HG03139 (cell line): ENCODE results near the gene PCBP3.

Experiments
- ATAC-seq: cut with Tn5 transposase; IDR thresholded peaks from one replicate; pipeline ENCODE4 v1.9.1; 2021; ENCODE audit not compliant: unreplicated experiment

Gene PCBP3

GRCh38 chr21:45723049-45723958 is 79.8 kb downstream of the PCBP3 start:
- ATAC-seq, result no peak

DNA sequence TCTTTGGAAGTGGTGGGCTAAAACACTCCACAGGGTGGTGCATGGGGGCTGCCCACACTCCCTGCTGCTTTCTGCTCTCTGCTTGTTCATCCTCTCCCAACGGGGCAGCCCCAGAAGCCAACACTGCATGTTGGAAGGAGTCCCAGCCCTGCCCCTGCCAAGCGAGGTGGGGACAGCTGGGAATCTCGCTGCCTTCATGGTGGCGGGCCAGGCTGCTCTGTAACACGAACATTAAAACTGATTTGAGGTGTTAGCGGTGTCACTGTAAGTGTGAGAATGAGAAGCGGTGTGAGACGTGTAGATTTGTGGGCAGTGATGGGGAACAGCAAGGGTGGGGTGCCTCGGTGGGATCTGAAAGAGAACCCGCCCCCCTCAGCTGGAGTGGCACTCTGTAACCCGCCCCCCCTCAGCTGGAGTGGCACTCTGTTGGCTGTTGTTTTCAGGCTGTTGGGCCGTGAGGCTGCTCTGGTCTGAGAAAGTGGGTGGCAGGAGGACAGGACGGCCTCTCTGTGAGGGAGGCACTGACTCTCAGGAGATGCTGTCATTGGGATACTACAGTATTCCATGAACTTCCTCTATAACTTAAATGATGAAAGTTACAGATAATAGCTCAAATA is 80.9 kb downstream of the PCBP3 start:
- no peak for ATAC-seq

DNA sequence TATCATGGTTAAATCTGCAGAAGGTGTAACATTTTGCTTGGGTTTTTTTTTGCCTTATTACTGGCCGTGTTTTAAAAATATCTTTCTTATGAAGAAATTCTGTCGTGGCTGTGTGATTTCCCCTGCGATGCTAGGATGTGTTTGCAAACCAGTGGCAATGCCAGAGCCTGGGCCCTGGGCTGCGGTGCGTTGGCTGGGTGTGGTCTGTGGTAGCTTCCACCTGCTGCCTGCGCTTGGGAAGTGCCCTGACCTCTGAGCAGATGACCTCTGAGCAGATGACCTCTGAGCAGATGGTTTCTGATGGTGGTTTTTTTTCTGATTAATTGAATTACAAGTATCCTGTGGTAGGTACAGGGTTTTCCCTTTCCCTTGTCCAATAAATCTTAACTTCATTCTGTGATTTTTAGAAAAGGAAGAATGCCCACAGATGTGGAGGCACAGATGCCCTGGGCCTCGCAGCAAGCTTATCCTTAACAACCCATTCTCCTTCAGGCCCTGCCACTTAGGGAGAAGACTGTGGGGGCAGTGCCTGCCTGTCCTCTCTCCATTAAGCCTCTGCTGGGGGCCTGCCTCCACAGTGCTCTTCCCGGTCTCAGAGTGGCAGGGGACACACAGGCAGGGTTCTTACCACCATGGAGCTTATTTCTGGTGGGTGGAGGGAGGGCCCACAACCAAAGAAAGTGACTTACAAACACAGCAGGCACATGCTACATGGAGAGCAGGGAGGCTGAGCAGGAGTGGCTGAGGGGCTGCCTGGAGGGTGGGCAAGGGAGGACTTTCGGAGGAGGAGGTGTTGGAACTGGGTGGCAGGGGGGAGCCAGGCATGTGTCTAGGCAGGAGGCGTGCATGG is 81.7 kb downstream of the PCBP3 start:
- ATAC-seq, result no peak

DNA sequence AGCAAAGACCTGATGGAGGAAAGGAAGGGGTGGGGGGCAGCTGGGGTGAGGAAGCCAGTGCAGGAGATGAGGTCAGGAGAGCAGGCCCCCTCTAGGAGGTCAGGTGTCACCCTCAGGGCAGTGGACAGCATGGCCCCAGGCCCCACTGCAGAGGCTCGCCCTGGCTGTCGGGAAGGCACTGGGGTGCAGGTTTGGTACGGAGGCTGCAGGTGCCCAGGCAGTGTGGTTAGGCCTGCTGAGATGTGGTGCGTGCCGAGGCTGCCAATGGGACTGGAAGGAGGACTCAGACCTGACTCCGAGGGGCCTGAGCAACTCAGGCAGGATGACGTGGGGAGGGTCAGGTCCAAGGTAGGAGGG is 82.3 kb downstream of the PCBP3 start:
- ATAC-seq, result no peak

DNA sequence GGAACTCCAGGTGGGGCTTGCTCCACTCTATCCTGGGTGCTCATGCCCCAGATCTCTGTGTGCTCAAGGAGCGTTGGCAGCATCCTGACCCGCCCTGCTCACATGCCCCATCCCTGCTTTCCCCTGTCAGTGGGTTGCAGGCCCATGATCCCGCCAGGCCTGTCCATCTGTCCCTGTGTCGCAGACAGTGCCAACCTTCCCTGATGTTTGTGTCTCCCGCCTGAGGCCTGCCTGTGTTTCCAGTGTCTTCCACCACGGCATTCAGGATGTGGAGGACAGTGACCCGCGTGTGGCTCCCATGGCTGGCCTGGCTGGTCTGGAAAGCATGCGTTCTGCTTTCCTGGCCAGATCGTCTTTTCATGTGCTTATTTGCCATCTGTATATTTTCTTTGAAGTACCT is 82.9 kb downstream of the PCBP3 start:
- ATAC-seq, result no peak

DNA sequence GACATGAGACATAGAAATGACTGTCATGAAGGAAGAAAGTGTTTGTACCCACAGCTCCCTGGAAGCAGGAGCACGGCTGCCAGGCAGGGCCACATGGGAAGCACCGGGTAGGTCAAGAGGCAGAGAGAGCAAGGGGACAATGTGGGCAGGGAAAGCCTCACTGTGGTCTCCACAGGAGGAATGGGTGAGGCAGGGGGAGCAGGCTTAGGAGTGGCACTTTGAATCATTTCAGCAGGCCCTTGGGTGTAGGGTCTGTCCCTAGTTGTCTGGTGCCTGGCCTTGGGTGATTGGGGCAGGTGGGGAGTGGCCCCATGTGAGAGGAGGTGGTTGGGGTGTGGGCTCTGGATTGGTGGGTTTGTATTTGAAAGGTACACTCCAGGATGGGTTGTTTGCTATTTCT is 83.9 kb downstream of the PCBP3 start:
- ATAC-seq, result no peak

- no peak for ATAC-seq
Measured at GRCh38 chr21:45735259-45736000, 91.9 kb downstream of the PCBP3 start.

GRCh38 chr21:45736042-45736689 is 92.6 kb downstream of the PCBP3 start:
- ATAC-seq, result no peak

GRCh38 chr21:45736690-45737484 is 93.4 kb downstream of the PCBP3 start:
- no peak for ATAC-seq

- ATAC-seq, result no peak
Measured at GRCh38 chr21:45737485-45738166, 94.1 kb downstream of the PCBP3 start.

DNA sequence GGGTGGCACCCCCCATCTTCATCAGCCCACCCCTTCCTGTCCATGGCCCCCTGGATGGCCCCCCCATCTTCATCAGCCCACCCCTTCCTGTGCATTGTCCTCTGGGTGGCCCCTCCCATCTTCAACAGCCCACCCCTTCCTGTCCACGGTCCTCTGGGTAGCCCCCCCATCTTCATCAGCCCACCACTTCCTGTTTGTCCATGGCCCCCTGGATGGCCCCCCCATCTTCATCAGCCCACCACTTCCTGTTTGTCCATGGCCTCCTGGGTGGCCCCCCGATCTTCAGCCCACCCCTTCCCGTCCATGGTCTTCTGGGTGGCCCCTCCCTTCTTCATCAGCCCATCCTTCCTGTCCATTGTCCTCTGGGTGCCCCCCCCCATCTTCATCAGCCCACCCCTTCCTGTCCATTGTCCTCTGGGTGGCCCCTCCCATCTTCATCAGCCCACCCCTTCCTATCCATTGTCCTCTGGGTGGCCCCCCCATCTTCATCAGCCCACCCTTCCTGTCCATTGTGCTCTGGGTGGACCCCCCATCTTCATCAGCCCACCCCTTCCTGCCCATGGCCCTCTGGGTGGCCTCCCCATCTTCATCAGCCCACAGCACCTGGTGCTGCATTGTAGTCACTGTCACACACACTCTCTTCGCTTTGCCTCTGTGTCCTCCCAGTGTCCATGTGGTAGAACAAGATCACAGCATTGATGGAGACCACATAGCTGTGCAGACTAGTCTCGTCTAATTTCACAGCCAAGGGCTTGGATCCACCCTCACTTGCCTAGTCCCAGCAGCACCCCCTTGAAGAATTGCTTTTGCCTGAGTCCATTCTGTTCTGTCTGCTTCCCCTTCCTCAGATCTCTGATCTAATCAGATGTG is 95.9 kb downstream of the PCBP3 start:
- no peak for ATAC-seq

GRCh38 chr21:45740088-45740440 is 96.5 kb downstream of the PCBP3 start:
- no peak for ATAC-seq

DNA sequence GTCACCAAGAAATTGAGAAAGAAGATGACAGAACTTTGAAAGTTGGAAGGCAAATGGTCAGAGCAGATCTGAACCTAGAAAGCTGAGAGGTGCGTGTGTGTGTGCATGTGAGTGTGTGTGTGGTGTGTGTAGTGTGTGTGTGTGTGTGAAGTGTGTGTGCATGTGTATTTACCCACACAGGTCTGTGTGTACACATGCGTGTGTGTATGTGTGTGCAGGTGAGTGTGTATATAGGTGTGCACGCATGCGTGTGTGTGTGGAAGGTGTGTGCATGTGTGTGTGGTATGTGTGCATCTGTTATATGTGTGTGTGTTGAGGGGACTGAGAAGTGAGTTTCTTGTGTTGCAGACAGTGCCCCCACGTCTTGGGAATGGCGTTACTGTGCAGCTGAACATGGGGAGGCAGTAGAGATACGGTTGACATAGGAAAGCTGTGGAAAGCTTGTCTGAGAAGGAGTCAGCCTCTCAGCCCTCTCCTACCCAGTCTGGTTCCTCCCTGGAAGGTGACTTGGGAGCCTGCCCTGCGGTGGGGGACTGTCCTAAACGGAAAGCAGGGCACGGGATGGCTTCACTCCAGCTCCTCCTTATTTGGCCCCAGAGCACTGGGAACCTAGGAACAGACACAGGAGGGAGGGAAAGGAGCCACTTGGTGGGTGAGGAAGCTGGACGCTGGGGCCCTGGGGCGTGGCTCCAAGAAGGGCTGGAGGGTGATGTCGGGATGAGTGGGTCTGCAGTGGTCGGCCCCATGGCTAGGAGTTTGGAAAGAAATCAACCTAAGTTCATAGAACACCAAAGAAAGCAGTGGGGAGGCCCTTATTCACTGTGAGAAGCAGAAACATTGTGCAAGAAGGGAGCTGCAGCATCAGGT is 97.2 kb downstream of the PCBP3 start:
- no peak for ATAC-seq

DNA sequence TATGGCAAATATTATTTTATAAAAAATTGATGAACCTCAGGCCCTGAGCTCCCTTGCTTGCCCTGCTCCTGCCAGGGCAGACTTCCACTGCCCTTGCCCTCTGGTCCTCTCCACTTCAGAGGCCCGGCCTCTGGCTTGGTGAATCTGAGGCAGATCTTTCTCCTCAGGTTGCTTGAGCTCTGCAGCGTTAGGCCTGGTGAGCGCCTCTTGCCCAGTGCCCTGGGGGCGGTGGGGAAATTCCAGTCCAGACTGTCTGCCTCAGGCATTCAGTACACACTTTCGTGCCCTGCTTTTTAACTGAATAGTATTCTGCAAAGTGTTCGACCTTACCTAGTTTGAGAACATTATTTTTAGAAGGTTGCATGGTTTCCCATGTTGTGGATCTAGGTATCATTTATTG is 98.2 kb downstream of the PCBP3 start:
- no peak for ATAC-seq

DNA sequence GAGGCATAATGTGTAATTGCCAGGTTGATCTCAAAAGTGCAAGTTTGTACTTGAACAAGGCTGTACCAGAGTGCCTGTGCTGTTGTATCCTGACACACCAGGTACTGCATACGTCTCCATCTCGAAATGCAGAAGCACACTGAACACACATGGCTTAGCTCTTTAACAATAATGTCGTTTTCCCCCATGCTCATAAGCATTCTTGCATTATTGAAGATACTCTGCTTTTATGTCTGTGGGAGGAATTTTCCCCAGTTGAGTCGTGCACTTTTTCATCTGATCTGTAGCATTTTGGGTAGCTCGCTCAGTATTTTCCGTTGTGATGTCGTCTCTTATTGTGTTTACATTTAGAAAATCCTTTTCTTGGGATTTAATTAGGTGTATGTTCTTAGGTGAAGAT is 98.7 kb downstream of the PCBP3 start:
- ATAC-seq, result no peak

DNA sequence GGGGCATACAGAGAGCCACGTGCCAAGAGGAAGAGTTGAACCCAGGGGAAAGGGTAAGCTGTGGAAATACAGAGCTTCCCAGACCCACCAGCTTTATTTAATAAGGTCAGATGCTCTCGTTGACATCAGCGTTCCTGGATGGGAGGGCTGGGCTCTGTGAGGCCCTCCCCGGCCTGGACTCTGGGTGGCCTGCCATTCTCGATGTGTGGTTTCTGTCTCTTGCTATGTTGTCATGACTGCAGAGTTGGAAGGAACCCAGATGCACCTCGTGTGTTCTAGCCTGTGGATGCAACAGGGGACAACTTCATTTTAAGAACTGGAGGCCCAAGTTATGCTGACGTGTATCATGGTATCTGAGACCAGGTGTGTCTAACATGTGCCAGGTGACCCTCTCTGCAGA is 101.7 kb downstream of the PCBP3 start:
- ATAC-seq, result no peak

- ATAC-seq, result no peak
Measured at GRCh38 chr21:45747233-45747766, 103.8 kb downstream of the PCBP3 start.
